DOHH2 (cell line): Measurements from ENCODE around the gene DNASE1L2.

Experiments used
- CTCF ChIP-seq: fragments of 200-600 bp; sonication (generic); IDR thresholded peaks from one replicate; pipeline ENCODE4 v1.5.1; 2014; ENCODE audit warnings: antibody characterized with exemption, mild to moderate bottlenecking, low read depth, low read length; ENCODE audit not compliant: poor library complexity, severe bottlenecking
- EZH2phosphoT487 ChIP-seq: fragments of 200-600 bp; sonication (generic); IDR thresholded peaks from 2 replicates; pipeline ENCODE4 v1.6.1; 2017; ENCODE audit warnings: borderline replicate concordance, mild to moderate bottlenecking, antibody characterized with exemption, low read length, moderate library complexity, mixed read lengths

GRCh38 chr16:2191446-2191706 lies 44.9 kb upstream of the DNASE1L2 start:
- no peak for TF ChIP-seq CTCF
- TF ChIP-seq EZH2phosphoT487: no peak
